ENCODE measurements around the gene HIVEP2. TPM values are rescaled to one million over a fixed set of nuclear protein-coding genes. Genes with fewer than 3 reads are reported as not detected.

The HIVEP2 gene
- total and polyA plus RNA-seq, 2 of the 4 experiments (the other 2 are of a cell fraction): 4.3 to 11.3 TPM

DNA sequence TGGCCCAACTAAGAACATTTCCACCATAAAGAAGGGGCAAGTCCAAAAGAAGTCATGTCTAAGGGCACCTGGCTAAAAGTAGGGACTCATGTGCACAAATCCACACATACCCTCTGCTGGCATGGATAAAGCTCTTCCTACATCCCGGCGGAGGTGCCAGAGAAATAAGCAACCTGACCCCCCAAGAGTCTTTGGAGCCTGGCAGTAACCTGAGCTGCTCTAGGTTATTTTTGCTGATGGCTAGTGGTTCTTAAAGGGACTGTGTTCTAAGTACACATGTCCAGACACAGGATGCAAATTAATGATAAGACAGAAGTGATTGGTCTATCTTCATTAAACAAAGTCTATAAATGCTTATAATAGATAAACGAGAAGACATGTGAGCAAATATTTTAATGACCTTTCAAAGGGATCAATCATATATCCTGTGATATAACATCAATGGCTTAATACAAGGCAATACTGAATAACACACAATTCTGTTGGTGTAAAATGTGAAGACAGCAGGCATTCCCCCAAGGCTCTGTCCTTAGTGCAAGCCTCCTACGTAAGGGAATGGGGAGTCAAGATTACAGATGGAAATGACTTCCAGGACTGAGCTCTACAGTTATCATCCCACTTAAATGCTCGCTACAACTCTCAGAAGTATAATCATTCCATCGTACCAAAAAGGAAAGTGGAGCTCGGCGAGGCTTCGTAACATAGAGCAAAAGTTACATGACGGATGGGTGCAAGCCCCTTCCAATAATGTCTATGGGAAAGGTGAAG, 52.5 kb downstream of the HIVEP2 start:
- H2AFZ ChIP-seq (replicated peaks; ENCODE audit: low read length, poor library complexity): no peak overlapping the region
- no peaks in the 10 kb centered on the region for H3K9me3 ChIP-seq (ENCODE audit: control insufficient read depth, insufficient read depth, low read length)
- H3K27ac ChIP-seq (ENCODE audit: insufficient read depth, low read length): no peak overlapping the region
- 0 out of 2 replicates have a peak overlapping the region, but pooled peaks have one; percentile 12 for H2BK20ac ChIP-seq (ENCODE audit: low read depth, low read length)
- H4K20me1 ChIP-seq (ENCODE audit: insufficient read depth, low read length): no peaks in the 10 kb centered on the region
- intact Hi-C loops (cut with micrococcal nuclease): no loop called here
- ATAC-seq (ENCODE audit: low read depth) (no peak), DNase-seq (no peak)
- no peak overlapping the region; the same call in 1 of the 2 replicates for H3K4me2 ChIP-seq (ENCODE audit: low read depth, low read length)
- H3K56ac ChIP-seq (ENCODE audit: extremely low read depth, insufficient read depth, low read length): no peak overlapping the region
- H3K9ac ChIP-seq (ENCODE audit: low read depth, low read length): no peak overlapping the region
- in situ Hi-C loops (cut with MboI; ENCODE audit: low sequenced_read_pairs): no loop called here
- H3K4ac ChIP-seq (ENCODE audit: low read depth, low read length): peak overlapping the region; percentile 22
- H3K27me3 ChIP-seq (ENCODE audit: control insufficient read depth, insufficient read depth, low read length): no peaks in the 10 kb centered on the region
- H4K8ac ChIP-seq (ENCODE audit: low read depth in 2 of 2, low read length in 2 of 2): no peak overlapping the region
- peaks cover 10% of the 10 kb centered on the region for H3K4me1 ChIP-seq (ENCODE audit: control insufficient read depth, insufficient read depth, low read length)
- H4K5ac ChIP-seq (ENCODE audit: low read depth, low read length): no peak overlapping the region
- no peak overlapping the region; the same call in 1 of the 2 replicates for H4K91ac ChIP-seq (ENCODE audit: insufficient read depth, low read depth, low read length)
- dilution Hi-C loops (cut with HindIII; ENCODE audit: low sequenced_read_pairs, unreplicated experiment): no loop called here
- peak overlapping the region; percentile 57; the same call in 1 of the 2 replicates for H3K18ac ChIP-seq (ENCODE audit: low read depth, low read length)
- no peak overlapping the region for H3K23ac ChIP-seq (ENCODE audit: low read depth, low read length)
- TF ChIP-seq MAZ (IDR thresholded peaks at IDR 0.05; ENCODE audit: borderline replicate concordance, low read depth, low read length) (no peak), NFE2L2 (IDR thresholded peaks at IDR 0.05; ENCODE audit: low read depth, low read length) (no peak), CEBPB (IDR thresholded peaks at IDR 0.05; ENCODE audit: low read depth, low read length) (no peak), USF2 (IDR thresholded peaks at IDR 0.05; ENCODE audit: low read depth, low read length) (no peak), RAD21 (IDR thresholded peaks at IDR 0.05; ENCODE audit: low read length) (no peak), CHD1 (IDR thresholded peaks at IDR 0.05; ENCODE audit: low read depth, low read length) (no peak), BHLHE40 (IDR thresholded peaks at IDR 0.05; ENCODE audit: low read depth, low read length) (no peak), FOS (IDR thresholded peaks at IDR 0.05; ENCODE audit: low read depth, low read length) (no peak), RCOR1 (IDR thresholded peaks at IDR 0.05; ENCODE audit: insufficient replicate concordance, low read length) (no peak)
- TF ChIP-seq, protein P1, sequence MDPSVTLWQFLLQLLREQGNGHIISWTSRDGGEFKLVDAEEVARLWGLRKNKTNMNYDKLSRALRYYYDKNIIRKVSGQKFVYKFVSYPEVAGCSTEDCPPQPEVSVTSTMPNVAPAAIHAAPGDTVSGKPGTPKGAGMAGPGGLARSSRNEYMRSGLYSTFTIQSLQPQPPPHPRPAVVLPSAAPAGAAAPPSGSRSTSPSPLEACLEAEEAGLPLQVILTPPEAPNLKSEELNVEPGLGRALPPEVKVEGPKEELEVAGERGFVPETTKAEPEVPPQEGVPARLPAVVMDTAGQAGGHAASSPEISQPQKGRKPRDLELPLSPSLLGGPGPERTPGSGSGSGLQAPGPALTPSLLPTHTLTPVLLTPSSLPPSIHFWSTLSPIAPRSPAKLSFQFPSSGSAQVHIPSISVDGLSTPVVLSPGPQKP (IDR thresholded peaks at IDR 0.05; ENCODE audit: borderline replicate concordance, low read depth, low read length): no peak
- H2BK15ac ChIP-seq (ENCODE audit: low read depth, low read length): peak overlapping the region; percentile 38; the same call in 2 of the 3 replicates
- ChIA-PET CTCF (no interaction called here), POLR2A (ENCODE audit: unreplicated experiment) (no interaction called here)
- no peak overlapping the region for H2BK5ac ChIP-seq (ENCODE audit: low read depth, low read length, poor library complexity, severe bottlenecking)
- H3K79me1 ChIP-seq (ENCODE audit: low read depth in 1 of 2, low read length in 2 of 2): peaks cover 33 to 61% of the 10 kb centered on the region in 2 experiments
- H3K36me3 ChIP-seq (ENCODE audit: control insufficient read depth, insufficient read depth, low read length): no peaks in the 10 kb centered on the region
- peaks cover 14% of the 10 kb centered on the region for H3K9me1 ChIP-seq (ENCODE audit: insufficient read depth, low read length)
- peak overlapping the region; percentile 5; the same call in 1 of the 2 replicates for H3K14ac ChIP-seq (replicated peaks; ENCODE audit: low read depth, low read length)
- WGBS, 2 experiments (ENCODE audit: extremely low coverage in 2 of 2, insufficient read length in 1 of 2): no CpG with 5 or more reads among the region's 10 CpGs
- peak overlapping the region; percentile 76; the same call in 1 of the 2 replicates for H2AK5ac ChIP-seq (ENCODE audit: low read depth, low read length)
- H3K4me3 ChIP-seq (ENCODE audit: insufficient read depth, low read depth, low read length): no peak overlapping the region
- BruUV-seq (replicated peaks): no TSS peak
- peak overlapping the region; percentile 3; the same call in 1 of the 2 replicates for H2BK120ac ChIP-seq (ENCODE audit: low read depth, low read length)
- H2AK9ac ChIP-seq (replicated peaks; ENCODE audit: low read depth, low read length, poor library complexity): no peak overlapping the region
